H1 (cell line): Measurements from ENCODE around the gene POLRMT. TPM values are rescaled to one million over a fixed set of nuclear protein-coding genes. Genes with fewer than 3 reads are reported as not detected.

Experiments used
- CTCF ChIA-PET: fragments of 300-600 bp; sonication (Branson Sonifier 250); formaldehyde crosslinking; loops from one replicate; lab custom pipeline; 2021; ENCODE audit not compliant: partially characterized antibody; lab: Charles Lee
- POLR2A ChIA-PET: fragments of 300-600 bp; sonication (Branson Sonifier 250); formaldehyde crosslinking; loops from one replicate; lab custom pipeline; 2021; ENCODE audit warnings: inconsistent platforms; ENCODE audit not compliant: partially characterized antibody; lab: Charles Lee
- DNase-seq, 2 experiments: peaks; one replicate each; pipeline versions ENCODE4 v3.0.0 to v3.0.0-alpha.2; 2010 to 2022; ENCODE audit warnings: low spot score in 2 of 2, low read depth in 1 of 2, mixed read lengths in 1 of 2
- FAIRE-seq: peaks from 2 replicates; lab custom pipeline; 2011; peaks lifted over from hg19 to GRCh38; lab: Jason Lieb, UNC
- H2AFZ ChIP-seq: 2 replicates; pipeline ENCODE4 v1.8.1; 2012; ENCODE audit warnings: low read length, inconsistent platforms
- H2AK5ac ChIP-seq: 2 replicates; pipeline ENCODE4 v1.6.1; 2013; ENCODE audit warnings: low read depth, low read length
- H2BK120ac ChIP-seq: replicated peaks from 2 replicates; pipeline ENCODE3; 2013; ENCODE audit warnings: low read depth, low read length, inconsistent platforms
- H2BK12ac ChIP-seq: 2 replicates; pipeline ENCODE4 v1.6.1; 2013; ENCODE audit warnings: low read depth, low read length
- H2BK15ac ChIP-seq: 2 replicates; pipeline ENCODE4 v1.6.1; 2013; ENCODE audit warnings: low read length
- H2BK20ac ChIP-seq: 2 replicates; pipeline ENCODE4 v1.6.1; 2013; ENCODE audit warnings: low read length
- H2BK5ac ChIP-seq: 2 replicates; pipeline ENCODE4 v1.6.1; 2013; ENCODE audit warnings: low read depth, low read length
- H3K14ac ChIP-seq: 2 replicates; pipeline ENCODE4 v1.6.1; 2013; ENCODE audit warnings: inconsistent platforms; ENCODE audit not compliant: insufficient read length
- H3K18ac ChIP-seq: 2 replicates; pipeline ENCODE4 v1.6.1; 2013; ENCODE audit warnings: low read length; ENCODE audit errors: extremely low read depth
- H3K23ac ChIP-seq: 2 replicates; pipeline ENCODE4 v1.6.1; 2013; ENCODE audit warnings: inconsistent platforms; ENCODE audit not compliant: insufficient read length
- H3K23me2 ChIP-seq: 2 replicates; pipeline ENCODE4 v1.6.1; 2013; ENCODE audit warnings: low read depth, low read length
- H3K27ac ChIP-seq: 2 replicates; pipeline ENCODE4 v1.6.1; 2011; ENCODE audit warnings: low read depth, low read length, inconsistent platforms
- H3K27me3 ChIP-seq, 4 experiments: replicated peaks in 1 of 4; 1 replicate in 1 of 4; 2 replicates in 3 of 4; pipeline versions ENCODE4 v1.6.1 to v1.8.1; 2011 to 2013; ENCODE audit warnings: low read length in 3 of 4, mild to moderate bottlenecking in 3 of 4, inconsistent platforms in 2 of 4, mixed read lengths in 2 of 4, moderate library complexity in 1 of 4; ENCODE audit not compliant: control insufficient read depth in 3 of 4, insufficient read depth in 3 of 4; ENCODE audit errors: extremely low read depth in 1 of 4
- H3K36me3 ChIP-seq, 4 experiments: 2 replicates each; pipeline versions ENCODE4 v1.6.1 to v1.8.1; 2011 to 2013; ENCODE audit warnings: mild to moderate bottlenecking in 4 of 4, low read length in 3 of 4, moderate library complexity in 2 of 4, control low read depth in 1 of 4, inconsistent platforms in 1 of 4; ENCODE audit not compliant: insufficient read depth in 4 of 4, control insufficient read depth in 2 of 4
- H3K4ac ChIP-seq: replicated peaks from 2 replicates; pipeline ENCODE3; 2013; ENCODE audit warnings: low read length, low read depth, mixed read lengths, inconsistent platforms; ENCODE audit not compliant: insufficient read length
- H3K4me1 ChIP-seq, 4 experiments: replicated peaks in 1 of 4; 1 replicate in 1 of 4; 2 replicates in 3 of 4; pipeline versions ENCODE4 v1.6.1 to v1.8.1; 2011 to 2013; ENCODE audit warnings: low read length in 3 of 4, inconsistent platforms in 2 of 4, mixed read lengths in 1 of 4; ENCODE audit not compliant: insufficient read depth in 4 of 4, control insufficient read depth in 3 of 4
- H3K4me2 ChIP-seq, 2 experiments: 2 replicates each; pipeline versions ENCODE4 v1.6.1 to v1.8.1; 2011 to 2013; ENCODE audit warnings: low read depth in 2 of 2, low read length in 2 of 2, control low read depth in 1 of 2, inconsistent platforms in 1 of 2, mild to moderate bottlenecking in 1 of 2; ENCODE audit not compliant: insufficient read depth in 1 of 2
- H3K4me3 ChIP-seq, 4 experiments: fragments of 200-600, 300-600 bp in 1 of 4; sonication (generic), shearing (Covaris generic), sonication (Bioruptor Twin) in 1 of 4; 2 replicates each; pipeline versions ENCODE4 v1.5.1 to v1.8.1; 2011 to 2016; ENCODE audit warnings: low read length in 4 of 4, low read depth in 3 of 4, control low read depth in 2 of 4, inconsistent platforms in 2 of 4, mild to moderate bottlenecking in 2 of 4, mixed read lengths in 1 of 4, moderate library complexity in 1 of 4; ENCODE audit not compliant: insufficient read depth in 2 of 4; ENCODE audit errors: extremely low read depth in 1 of 4
- H3K56ac ChIP-seq: replicated peaks from 2 replicates; pipeline ENCODE3; 2013; ENCODE audit warnings: low read depth, mild to moderate bottlenecking, mixed read lengths, low read length, inconsistent platforms; ENCODE audit not compliant: insufficient read length
- H3K79me1 ChIP-seq: 2 replicates; pipeline ENCODE4 v1.6.1; 2013; ENCODE audit warnings: low read depth, low read length, control low read depth
- H3K79me2 ChIP-seq, 2 experiments: 2 replicates each; pipeline versions ENCODE4 v1.6.1 to v1.8.1; 2012 to 2013; ENCODE audit warnings: low read length in 2 of 2, mild to moderate bottlenecking in 2 of 2, inconsistent platforms in 1 of 2; ENCODE audit not compliant: insufficient read depth in 2 of 2, control insufficient read depth in 1 of 2
- H3K9ac ChIP-seq, 4 experiments: replicated peaks in 1 of 4; 1 replicate in 1 of 4; 2 replicates in 3 of 4; pipeline versions ENCODE4 v1.6.1 to v1.8.1; 2011 to 2013; ENCODE audit warnings: low read depth in 3 of 4, low read length in 3 of 4, control low read depth in 2 of 4, mild to moderate bottlenecking in 2 of 4, moderate library complexity in 2 of 4, inconsistent platforms in 1 of 4; ENCODE audit errors: extremely low read depth in 1 of 4
- H3K9me3 ChIP-seq, 2 experiments: 2 replicates each; pipeline versions ENCODE4 v1.6.1 to v1.8.1; 2012 to 2013; ENCODE audit warnings: mild to moderate bottlenecking in 2 of 2, moderate library complexity in 2 of 2, control low read depth in 1 of 2, inconsistent platforms in 1 of 2, low read depth in 1 of 2, low read length in 1 of 2, mixed read lengths in 1 of 2; ENCODE audit not compliant: insufficient read depth in 2 of 2
- H4K20me1 ChIP-seq, 2 experiments: replicated peaks in 1 of 2; 2 replicates each; pipeline versions ENCODE3 to v1.8.1; 2011 to 2013; ENCODE audit warnings: inconsistent platforms in 2 of 2, low read length in 2 of 2, mild to moderate bottlenecking in 1 of 2; ENCODE audit not compliant: insufficient read depth in 2 of 2, control insufficient read depth in 1 of 2
- H4K5ac ChIP-seq: 2 replicates; pipeline ENCODE4 v1.6.1; 2013; ENCODE audit warnings: low read length, low read depth, mixed read lengths, inconsistent platforms; ENCODE audit not compliant: insufficient read length
- H4K8ac ChIP-seq: 2 replicates; pipeline ENCODE4 v1.8.0; 2013; ENCODE audit warnings: mild to moderate bottlenecking, moderate library complexity, low read length, inconsistent platforms; ENCODE audit not compliant: insufficient read depth; ENCODE audit errors: extremely low read depth
- H4K91ac ChIP-seq: replicated peaks from 2 replicates; pipeline ENCODE3; 2013; ENCODE audit warnings: low read length, mixed read lengths, inconsistent platforms; ENCODE audit not compliant: insufficient read length
- BCL11A ChIP-seq, 2 experiments: IDR thresholded peaks; one replicate each; pipeline ENCODE4 v1.6.1; 2011; ENCODE audit warnings: low read depth in 2 of 2, low read length in 2 of 2, mild to moderate bottlenecking in 2 of 2
- CBX5 ChIP-seq: fragments of 300-800, 300-1000 bp; sonication (generic); IDR thresholded peaks from 2 replicates; pipeline ENCODE4 v1.7.1; 2016; ENCODE audit warnings: antibody characterized with exemption, low read length, low read depth
- CHD2 ChIP-seq: IDR thresholded peaks from 2 replicates; pipeline ENCODE4 v1.6.1; 2012; ENCODE audit warnings: low read length, improper control_type of control experiment
- CREB1 ChIP-seq: IDR thresholded peaks from 2 replicates; pipeline ENCODE4 v1.6.1; 2012; ENCODE audit warnings: inconsistent platforms
- EZH2 ChIP-seq: fragments of 200-600 bp; sonication (generic); IDR thresholded peaks from 2 replicates; pipeline ENCODE4 v1.7.1; 2012; ENCODE audit warnings: low read depth, mild to moderate bottlenecking, moderate library complexity, low read length, inconsistent platforms; ENCODE audit not compliant: severe bottlenecking
- NANOG ChIP-seq: IDR thresholded peaks from 2 replicates; pipeline ENCODE4 v1.6.1; 2011; ENCODE audit warnings: low read length, low read depth, mild to moderate bottlenecking, inconsistent platforms; ENCODE audit not compliant: insufficient read depth, poor library complexity, severe bottlenecking
- POU5F1 ChIP-seq: IDR thresholded peaks from 2 replicates; pipeline ENCODE4 v1.6.1; 2011; ENCODE audit warnings: low read depth, mild to moderate bottlenecking, low read length, moderate library complexity
- RAD21 ChIP-seq, 2 experiments: IDR thresholded peaks in 1 of 2; conservative IDR thresholded peaks in 1 of 2; 2 replicates each; pipeline ENCODE4 v1.6.1; 2011; ENCODE audit warnings: low read depth in 2 of 2, low read length in 2 of 2, improper control_type of control experiment in 1 of 2, inconsistent platforms in 1 of 2, mild to moderate bottlenecking in 1 of 2, moderate library complexity in 1 of 2
- RNF2 ChIP-seq: fragments of 200-900, 300-1000 bp; sonication (generic); IDR thresholded peaks from 2 replicates; pipeline ENCODE4 v1.7.1; 2016; ENCODE audit warnings: borderline replicate concordance, low read depth, mild to moderate bottlenecking, antibody characterized with exemption, low read length; ENCODE audit not compliant: poor library complexity, severe bottlenecking; ENCODE audit errors: missing control alignments
- SRF ChIP-seq: IDR thresholded peaks from 2 replicates; pipeline ENCODE4 v1.6.1; 2011; ENCODE audit warnings: mild to moderate bottlenecking, low read depth, low read length, moderate library complexity
- TEAD4 ChIP-seq: IDR thresholded peaks from 2 replicates; pipeline ENCODE4 v1.6.1; 2012; ENCODE audit warnings: low read depth, low read length, inconsistent platforms, mixed read lengths
- WGBS, 2 experiments: shearing (Covaris generic) in 1 of 2; methylation state at CpG; one replicate each; pipeline versions ENCODE4 v1.1.6 to v1.1.7; 2013 to 2015; ENCODE audit warnings: low lambda C conversion rate in 2 of 2, mixed read lengths in 2 of 2, inconsistent platforms in 1 of 2, low coverage in 1 of 2, missing lambda C conversion rate in 1 of 2; ENCODE audit not compliant: insufficient replicate concordance in 2 of 2, insufficient coverage in 1 of 2, insufficient read length in 1 of 2; ENCODE audit errors: extremely low coverage in 1 of 2, missing lambda C conversion rate in 1 of 2; 5-methylcytosine and 5-hydroxymethylcytosine counted together
- polyA plus RNA-seq, 7 experiments: library from polyadenylated mRNA; depleted of rRNA in 3 of 7; stranded (reverse) in 5 of 7; unstranded in 2 of 7; fragments of >200 nt in 5 of 7; fragments of 200-250 nt in 2 of 7; gene quantifications; 1 replicate in 5 of 7; 2 replicates in 1 of 7; 4 replicates in 1 of 7; pipeline versions ENCODE4 v1.2.1 to v1.2.3, GENCODE V29; 2011 to 2013; ENCODE audit warnings: missing spikeins in 2 of 7, mixed read lengths in 2 of 7
- total RNA-seq: library from RNA; stranded (reverse); fragmentation: NEBNext Ultra II Directional; extraction: Animal tissue kit (Norgen Biotek cat#: 25700); gene quantifications from 2 replicates; pipeline ENCODE4 v1.2.1, GENCODE V29; 2021

Gene POLRMT
- total and polyA plus RNA-seq, 2 of the 8 experiments (the other 6 are each of a cell fraction or from before 2014, with no cell fraction given), result 93.0 to 111 TPM

GRCh38 chr19:579842-580155 is 53.5 kb downstream of the POLRMT start:
- Histone ChIP-seq H3K14ac (no peak overlapping the region), H3K9me3 (no peaks in the 10 kb centered on the region), H3K36me3 (peaks cover 10 to 48% (median 27%) of the 10 kb centered on the region in 4 experiments; a peak in 6 of 8 replicates), H2AFZ (no peak overlapping the region), H2AK5ac (no peak overlapping the region), H4K91ac (no peak overlapping the region), H4K5ac (no peak overlapping the region), H3K4ac (no peak overlapping the region), H3K4me3 (no peak overlapping the region), H3K27me3 (no peaks in the 10 kb centered on the region), H3K27ac (no peak overlapping the region), H3K4me2 (no peak overlapping the region), H3K56ac (no peak overlapping the region), H4K20me1 (peaks cover 44 to 52% of the 10 kb centered on the region in 2 experiments), H2BK5ac (no peak overlapping the region), H3K23ac (no peak overlapping the region), H3K79me1 (peaks cover 14% of the 10 kb centered on the region), H3K79me2 (peaks cover 36 to 58% of the 10 kb centered on the region in 2 experiments), H3K18ac (no peak overlapping the region), H3K9ac (no peak overlapping the region), H2BK20ac (no peak overlapping the region), H2BK15ac (no peak overlapping the region), H3K4me1 (peaks cover 0 to 18% (median 9%) of the 10 kb centered on the region in 4 experiments; a peak in 5 of 7 replicates), H2BK12ac (no peak overlapping the region), H3K23me2 (no peaks in the 10 kb centered on the region; the same call in 1 of the 2 replicates), H2BK120ac (no peak overlapping the region), H4K8ac (peak overlapping the region; percentile 29; the same call in 1 of the 2 replicates)
- CTCF ChIA-PET, result no interaction called here
- WGBS, 2 experiments, result 91% methylated on average over 11 of the region's 11 CpGs; no CpG with 5 or more reads in 1 of the 2 experiments
- DNase-seq, result no peak
- FAIRE-seq, result no peak
- TF ChIP-seq EZH2 (no peak), RAD21 (IDR thresholded peaks at IDR 0.05 in 1 of 2, conservative IDR thresholded peaks at IDR 0.05 in 1 of 2; ENCODE audit: low read depth in 2 of 2, low read length in 2 of 2) (no peak), CHD2 (no peak), RNF2 (no peak), CREB1 (no peak), SRF (no peak), NANOG (no peak), BCL11A (IDR thresholded peaks at IDR 0.05; ENCODE audit: low read depth in 2 of 2, low read length in 2 of 2) (no peak), CBX5 (no peak), POU5F1 (no peak), TEAD4 (no peak)
- POLR2A ChIA-PET, result interaction anchor here (0.6 to 0.8 kb wide), 2 partner anchors 23 to 36 kb away, joined by 3 read pairs; partner anchors contain the start of gene GZMM
